Suprapubic skin (tissue), 3 donors: ENCODE results near the gene C12orf56.

Experiments
- EP300 ChIP-seq: sonication (generic); formaldehyde crosslinking; IDR thresholded peaks from one replicate; pipeline ENCODE4 v1.6.1; 2017; ENCODE audit warnings: antibody characterized with exemption
- TF ChIP-seq, protein P1 (sequence below), 2 donors: fragments of 200-600 bp in 1 of 2; fragments of 450-650 bp in 1 of 2; sonication (generic) in 1 of 2; IDR thresholded peaks; one replicate each; pipeline ENCODE4 v1.5.1; 2016 to 2019; ENCODE audit warnings: antibody characterized with exemption in 2 of 2, mild to moderate bottlenecking in 1 of 2, moderate library complexity in 1 of 2

DNA sequence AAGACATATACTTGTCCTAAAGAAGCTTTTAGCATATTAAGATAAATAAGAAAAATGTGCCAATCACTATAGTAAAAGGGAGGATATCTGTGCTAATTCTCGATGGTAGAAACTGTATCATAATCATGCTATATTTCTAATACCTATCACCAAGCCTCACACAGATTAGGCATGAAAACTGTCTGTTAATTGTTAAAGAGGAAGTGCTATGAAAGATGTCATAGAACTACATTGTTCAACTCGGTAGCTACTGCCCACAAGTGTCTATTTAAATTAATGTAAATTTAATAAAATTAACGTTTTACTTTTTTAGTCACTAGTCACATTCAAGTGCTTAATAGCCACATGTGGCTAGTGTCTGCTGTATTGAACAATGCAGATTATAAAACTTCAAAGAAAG is 90.9 kb downstream of the C12orf56 start:
- no peak for TF ChIP-seq EP300
- TF ChIP-seq, protein P1, sequence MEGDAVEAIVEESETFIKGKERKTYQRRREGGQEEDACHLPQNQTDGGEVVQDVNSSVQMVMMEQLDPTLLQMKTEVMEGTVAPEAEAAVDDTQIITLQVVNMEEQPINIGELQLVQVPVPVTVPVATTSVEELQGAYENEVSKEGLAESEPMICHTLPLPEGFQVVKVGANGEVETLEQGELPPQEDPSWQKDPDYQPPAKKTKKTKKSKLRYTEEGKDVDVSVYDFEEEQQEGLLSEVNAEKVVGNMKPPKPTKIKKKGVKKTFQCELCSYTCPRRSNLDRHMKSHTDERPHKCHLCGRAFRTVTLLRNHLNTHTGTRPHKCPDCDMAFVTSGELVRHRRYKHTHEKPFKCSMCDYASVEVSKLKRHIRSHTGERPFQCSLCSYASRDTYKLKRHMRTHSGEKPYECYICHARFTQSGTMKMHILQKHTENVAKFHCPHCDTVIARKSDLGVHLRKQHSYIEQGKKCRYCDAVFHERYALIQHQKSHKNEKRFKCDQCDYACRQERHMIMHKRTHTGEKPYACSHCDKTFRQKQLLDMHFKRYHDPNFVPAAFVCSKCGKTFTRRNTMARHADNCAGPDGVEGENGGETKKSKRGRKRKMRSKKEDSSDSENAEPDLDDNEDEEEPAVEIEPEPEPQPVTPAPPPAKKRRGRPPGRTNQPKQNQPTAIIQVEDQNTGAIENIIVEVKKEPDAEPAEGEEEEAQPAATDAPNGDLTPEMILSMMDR (IDR thresholded peaks at IDR 0.05) = no peak
